Renal cortical epithelial cell (primary cell): ENCODE measurements around the gene PCDHGC4. TPM values are rescaled to one million over a fixed set of nuclear protein-coding genes. Genes with fewer than 3 reads are reported as not detected.

Experiments used
- DNase-seq: peaks from one replicate; pipeline ENCODE4 v3.0.0-alpha.2; 2011; ENCODE audit warnings: low read depth
- total RNA-seq: library from RNA; depleted of rRNA; stranded (reverse); fragments of >200 nt; gene quantifications from 2 replicates; pipeline ENCODE4 v1.2.3, GENCODE V29; 2014

PCDHGC4 gene
- total RNA-seq, 1 donor from 2014 or later = 1.1 TPM

DNA sequence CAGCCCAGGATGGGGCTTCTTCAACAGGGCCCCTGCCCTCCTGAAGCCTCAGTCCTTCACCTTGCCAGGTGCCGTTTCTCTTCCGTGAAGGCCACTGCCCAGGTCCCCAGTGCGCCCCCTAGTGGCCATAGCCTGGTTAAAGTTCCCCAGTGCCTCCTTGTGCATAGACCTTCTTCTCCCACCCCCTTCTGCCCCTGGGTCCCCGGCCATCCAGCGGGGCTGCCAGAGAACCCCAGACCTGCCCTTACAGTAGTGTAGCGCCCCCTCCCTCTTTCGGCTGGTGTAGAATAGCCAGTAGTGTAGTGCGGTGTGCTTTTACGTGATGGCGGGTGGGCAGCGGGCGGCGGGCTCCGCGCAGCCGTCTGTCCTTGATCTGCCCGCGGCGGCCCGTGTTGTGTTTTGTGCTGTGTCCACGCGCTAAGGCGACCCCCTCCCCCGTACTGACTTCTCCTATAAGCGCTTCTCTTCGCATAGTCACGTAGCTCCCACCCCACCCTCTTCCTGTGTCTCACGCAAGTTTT lies 27.6 kb downstream of the PCDHGC4 start:
- DNase-seq = peak; percentile 56

DNA sequence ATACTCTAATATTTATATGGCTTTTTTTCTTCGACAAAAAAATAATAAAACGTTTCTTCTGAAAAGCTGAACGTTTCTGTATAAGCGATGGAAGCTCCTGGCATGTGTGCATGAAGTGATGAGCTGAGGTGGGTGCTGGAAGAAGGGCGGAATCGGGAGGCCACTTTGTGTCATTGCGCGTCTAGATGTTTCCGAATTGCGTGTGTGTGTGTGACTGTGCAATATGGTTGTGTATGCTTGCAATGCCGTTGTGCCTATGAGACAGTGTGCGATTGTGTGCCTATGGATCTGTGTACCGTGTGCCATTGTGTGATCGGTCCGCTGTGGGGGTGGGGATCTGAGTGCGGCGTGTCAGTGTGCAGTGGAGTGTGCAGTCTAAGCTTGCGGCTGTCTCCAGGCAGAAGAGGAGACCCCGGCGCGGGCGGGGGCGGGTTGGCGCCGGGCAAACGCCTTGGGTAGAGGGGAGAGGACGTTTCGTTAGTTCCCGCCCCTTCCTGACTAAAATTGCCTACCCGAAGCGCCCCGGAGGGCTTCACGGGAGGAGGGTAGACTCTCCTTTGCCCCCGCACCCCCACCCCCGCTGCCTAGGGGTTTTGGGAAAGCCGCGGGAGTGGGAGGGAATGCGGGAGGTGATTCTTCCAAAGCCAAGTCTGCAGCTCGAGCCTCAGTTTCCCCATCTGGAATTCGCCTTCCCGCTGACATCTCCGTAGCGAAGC lies 28.2 kb downstream of the PCDHGC4 start:
- DNase-seq = no peak

DNA sequence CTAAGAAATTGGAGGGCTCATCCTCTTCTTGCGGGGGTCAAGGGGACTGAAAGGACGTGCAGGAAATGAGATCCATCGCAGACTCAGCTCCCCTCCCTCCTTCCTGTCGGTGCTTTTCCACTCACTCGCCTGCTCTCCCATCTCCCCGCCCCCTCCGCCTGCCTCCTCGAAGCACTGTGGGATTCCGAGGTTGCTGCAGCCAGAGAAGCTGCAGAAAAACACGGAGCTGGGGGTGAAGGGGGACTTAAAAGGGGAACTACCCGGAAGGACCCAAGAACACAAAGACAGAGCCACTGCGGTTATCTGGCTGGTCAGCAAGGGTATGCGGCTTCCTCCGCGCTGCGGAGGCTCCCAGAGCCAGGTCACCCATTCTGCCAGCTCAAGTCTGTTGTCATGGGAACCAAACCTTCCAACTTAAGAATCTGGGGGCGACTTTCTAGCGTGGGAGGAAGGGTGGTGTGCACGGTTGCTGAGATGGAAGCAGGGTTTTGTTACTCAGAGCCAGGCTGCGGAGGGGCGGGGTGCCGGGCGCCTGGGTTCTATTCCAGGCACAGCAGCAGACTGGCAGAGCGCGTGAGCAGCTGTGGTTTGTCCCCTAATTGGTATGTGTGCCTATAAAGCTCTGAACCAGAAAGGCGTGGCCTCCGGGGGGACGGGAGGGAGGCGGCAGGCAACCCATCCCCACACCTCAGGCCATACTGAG lies 28.9 kb downstream of the PCDHGC4 start:
- DNase-seq = peak; percentile 95

DNA sequence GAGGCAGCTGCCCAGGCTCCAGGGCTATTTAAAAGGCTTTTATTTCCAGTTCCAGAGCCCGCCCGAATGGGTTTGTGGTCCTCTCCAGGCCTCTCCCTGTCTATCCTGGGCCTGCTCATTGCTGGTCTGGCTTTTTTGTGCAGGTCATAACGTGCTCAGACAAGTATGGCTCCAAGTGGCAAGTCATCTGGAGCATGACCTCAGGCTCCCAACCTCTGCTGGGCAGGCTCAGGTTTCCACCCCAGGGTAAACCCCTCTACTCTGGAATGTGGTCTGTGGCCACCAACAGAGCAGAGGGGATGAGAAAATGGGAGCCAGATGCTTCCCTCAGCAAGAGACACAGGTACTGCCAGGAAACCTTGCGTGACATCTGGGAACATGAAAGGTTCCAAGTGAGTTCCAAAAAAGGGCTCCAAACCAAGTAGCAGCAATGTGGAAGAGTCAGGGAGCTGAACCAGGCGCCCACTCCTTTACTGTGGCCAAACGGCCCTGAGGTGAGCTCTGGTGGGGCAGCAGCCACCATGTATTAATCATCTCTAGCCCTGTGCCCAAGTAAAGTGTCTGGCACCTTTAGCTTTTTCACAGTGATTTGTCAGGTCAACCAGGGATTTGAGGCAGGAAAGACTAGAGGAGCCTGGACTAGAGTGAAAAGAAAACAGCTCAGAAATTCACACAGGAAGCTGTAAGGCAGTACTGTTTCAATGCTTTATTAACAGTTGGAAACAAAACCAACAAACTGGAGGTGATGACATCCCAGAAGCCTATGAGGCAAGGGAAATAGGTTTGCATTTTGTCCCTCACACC lies 29.7 kb downstream of the PCDHGC4 start:
- DNase-seq = peak; percentile 64

DNA sequence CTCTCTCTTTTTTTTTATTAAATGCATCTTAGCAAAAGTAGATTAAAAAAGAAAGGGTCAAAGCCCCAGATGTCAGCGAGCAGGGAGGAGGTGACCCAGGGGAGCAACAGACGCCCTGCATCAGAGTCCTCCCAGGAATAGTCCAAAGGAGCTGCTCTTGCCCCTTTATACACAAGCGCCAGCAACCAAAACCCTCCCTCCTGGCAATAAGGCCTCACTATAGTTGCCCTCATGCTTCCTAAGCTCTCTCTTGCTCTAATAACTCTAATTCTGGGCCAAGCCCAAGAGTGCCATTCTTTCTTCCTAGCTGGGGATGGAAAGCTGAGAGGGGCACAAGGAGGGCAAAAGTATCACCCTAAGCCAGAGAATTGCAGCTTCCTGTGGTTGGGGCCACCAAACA lies 30.3 kb downstream of the PCDHGC4 start:
- DNase-seq = no peak

DNA sequence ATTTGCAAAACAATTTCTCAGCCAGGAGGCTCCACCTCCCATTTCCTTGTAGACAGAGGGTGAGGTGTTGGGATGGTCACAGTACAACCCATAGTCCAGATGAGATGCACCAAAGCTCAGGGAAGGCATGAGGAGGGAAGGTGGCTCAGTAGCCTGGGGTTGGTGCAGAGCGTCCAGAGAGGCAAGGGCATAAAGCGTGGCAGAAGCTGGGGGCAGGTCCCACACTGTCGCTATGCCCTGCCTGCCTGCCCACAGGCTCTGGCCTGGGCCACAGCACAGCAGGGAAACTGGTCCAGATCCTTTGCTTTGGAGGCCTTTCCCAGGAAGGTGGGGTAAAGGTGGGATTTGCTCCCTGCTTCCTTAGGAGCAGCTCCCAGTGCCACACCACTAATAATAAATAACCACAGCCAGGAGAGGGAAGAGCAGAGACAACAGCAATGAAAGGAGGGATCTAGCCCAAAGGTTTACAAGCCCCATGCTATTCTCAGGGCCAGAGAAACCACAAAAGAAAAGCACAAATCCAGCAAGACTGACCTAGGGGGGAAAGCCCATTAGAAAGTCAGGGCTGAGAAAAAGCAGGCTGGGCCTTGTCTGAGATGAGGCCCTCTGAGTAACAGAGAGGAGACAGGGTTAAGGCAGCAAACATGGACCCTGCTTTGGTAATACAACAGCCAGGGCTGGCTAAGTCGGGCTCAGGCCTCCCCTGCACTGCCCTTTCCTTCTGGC lies 31.3 kb downstream of the PCDHGC4 start:
- no peak for DNase-seq

DNA sequence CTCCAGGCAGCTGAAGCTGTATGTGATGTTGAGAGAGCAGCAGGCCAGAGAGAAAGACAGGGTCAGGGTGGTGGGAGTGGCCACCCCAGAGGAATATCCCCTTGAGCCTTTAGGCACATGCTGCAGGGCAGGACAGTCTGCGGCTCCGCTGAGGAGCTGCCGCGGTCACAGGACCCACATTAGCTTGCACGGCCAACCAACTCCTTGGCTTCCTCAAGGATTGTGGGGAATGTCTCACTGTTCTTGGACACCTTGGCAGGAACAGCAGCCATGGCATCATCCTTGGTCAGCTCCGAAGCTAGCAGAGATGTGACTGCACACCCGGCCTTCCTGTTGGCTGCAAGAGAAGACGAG lies 31.8 kb downstream of the PCDHGC4 start:
- no peak for DNase-seq

DNA sequence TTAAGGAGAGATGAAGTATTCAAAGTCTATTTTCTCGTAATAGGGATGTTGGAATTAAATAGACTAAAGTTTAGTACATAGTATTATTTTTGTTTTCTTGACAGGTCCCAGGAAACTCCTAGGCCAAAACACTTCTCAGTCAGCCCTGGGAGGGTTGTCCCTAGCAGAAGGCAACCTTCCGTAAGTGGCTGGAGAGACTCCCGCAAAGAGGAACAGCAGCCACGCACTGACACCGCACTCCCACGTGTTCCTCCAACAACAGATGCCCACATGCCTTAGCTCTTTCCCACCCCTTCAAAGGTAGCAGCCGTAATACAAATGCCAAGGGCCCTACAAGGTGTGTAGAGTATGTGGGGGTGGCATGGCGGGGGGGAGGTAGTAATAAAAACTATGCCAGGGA lies 32.5 kb downstream of the PCDHGC4 start:
- DNase-seq = no peak

DNA sequence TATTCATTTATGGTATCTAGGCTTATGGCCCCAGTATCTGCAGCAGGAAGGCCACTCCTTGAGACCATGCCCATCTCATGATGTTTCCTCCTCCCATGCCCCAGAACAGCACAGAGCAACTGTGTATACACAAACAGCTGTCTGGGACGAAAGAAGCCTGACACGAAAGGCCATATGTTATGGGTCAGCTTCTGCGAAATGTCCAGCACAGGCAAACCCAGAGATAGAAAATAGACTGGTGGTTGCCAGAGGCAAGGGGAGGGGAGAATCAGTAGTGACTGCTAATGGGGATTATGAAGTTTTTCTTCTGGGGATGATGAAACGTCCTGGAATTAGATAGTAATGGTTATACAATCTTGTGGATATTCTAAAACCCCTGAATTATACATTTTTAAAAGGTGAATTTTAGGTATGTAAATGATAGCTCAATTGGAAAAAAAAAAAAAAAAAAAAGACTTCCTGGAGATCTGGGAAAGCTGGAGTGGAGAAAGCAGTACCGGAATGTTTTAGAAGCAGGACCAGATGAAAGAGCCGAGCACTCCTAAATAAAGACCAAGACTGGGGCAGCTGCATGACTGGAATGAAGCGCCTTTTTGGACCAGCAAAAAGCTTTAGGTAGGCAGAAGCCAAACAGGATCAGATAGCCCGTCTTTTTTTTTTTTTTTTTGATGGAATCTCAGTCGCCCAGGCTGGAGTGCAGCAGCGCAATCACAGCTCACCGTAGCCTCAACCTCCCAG lies 33.2 kb downstream of the PCDHGC4 start:
- no peak for DNase-seq

DNA sequence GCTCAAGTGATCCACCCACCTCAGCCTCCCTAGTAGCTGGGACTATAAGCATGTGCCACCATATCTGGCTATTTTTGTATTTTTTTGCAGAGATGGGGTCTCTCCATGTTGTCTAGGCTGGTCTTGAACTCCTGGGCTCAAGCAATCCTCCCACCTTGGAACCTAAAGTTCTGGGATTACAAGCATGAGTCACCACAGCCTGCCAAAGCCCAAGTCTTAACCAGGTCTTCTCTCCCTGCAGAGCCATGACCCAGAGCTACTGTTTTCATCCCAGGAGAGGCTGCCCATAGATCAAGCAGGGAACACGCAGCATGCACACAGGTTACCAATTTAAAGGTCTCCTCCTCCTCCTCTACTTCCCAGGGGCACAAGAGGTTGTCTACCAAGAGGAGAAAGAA lies 33.8 kb downstream of the PCDHGC4 start:
- no peak for DNase-seq

DNA sequence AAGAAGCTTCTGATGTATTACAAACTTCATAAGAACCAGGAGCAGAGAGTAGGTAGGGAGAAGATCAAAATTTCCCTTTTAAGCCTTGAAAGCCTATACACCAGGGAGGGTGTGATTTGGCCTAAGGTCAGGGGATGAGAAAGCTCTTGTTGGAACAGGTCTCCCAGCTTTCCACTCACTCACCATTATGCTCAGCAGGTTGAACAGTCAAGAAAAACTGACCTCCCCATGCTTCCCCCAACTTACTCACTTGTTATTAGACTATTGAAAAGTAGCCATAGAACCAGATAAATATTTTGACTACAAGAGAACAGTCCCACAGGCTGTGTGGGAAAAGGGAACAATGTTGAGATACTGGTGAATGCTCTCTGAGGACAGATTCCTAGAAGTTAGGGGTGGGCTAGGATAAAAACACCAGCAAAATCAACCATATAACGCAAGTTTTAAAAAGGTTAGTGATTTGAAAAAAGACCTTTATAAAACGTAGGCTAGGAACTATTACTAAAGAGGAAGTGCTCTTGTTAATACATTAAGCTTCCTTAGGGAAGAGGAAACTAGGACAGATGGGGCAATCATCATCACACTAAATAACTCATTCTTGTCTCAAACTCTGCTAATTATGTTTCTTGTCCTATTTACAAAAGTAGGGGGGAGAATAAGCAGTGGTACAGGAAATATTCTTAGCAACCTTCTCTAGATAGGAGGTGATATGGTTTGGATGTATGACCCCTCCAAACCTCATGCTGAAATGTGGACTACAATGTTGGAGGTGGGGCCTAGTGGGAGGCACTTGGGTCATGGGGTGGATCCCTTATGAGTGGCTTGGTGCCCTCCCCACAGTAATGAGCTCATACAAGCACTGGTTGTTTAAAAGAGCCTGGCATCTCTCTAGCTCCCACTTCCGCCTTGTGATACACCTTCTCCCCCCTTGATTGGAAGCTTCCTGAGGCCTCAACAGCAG lies 35.1 kb downstream of the PCDHGC4 start:
- DNase-seq = no peak

DNA sequence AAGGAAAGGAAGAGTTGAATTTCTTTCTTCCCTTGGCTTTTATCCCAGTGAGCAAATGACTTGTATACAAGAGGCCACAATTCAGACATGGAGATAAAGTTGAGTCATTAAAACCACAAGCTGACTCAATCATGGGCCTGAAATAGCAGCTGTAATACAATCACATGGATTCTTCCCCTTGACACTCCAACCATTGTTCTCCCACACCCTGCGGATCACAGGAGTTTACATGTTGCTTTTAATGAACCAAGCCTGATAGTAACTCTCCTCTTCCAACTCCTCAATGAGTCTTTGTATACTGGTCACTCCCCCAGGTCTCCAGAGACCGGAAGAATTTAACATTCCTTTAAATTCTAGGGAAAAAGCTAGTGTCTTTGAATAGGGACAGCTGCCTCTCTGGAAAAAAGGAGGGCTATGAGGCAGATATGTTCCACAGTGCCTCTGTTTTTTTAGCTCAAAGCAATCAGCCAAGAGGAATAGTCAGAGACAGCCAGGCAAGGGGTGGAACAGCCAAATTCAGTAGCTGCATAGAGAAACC lies 36.5 kb downstream of the PCDHGC4 start:
- peak; percentile 100 for DNase-seq

DNA sequence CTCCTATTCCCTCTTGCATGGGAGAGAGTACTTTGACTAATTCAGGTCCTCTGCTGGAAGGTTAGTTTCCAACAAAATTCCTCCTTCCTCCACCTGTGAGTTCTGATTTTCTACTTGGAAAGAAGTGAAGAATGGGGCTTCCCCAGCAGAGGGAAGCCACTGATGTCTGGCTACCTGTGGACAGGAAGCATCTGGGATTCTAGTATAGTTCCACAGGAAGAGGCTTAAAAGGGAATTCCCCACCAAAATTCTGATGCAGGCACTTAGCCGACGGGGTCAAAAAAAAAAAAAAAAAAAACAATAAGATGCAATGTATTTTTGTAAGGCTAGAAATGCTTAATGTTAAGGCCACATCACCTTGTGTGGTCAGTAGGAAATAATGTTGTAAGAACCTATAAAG lies 37.5 kb downstream of the PCDHGC4 start:
- no peak for DNase-seq

DNA sequence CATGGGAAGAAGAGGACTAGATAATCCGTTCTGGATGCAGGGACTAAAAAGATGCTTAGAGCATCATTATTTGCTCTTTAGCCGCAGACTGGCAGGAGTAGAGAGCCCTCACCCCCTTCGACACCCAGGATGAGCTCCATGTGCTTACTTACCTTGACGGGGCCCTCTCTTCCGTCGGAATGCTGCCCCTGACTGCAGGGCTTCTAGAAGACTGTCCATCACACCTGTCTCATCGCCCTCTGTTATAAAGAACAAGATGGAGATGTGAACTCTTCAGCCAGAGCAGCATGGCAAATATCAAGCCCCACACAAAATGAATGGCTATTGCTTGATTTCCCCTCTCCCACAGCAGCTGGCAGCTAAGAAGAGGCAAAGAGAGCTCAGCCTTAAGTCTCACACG lies 39.2 kb downstream of the PCDHGC4 start:
- DNase-seq = no peak

DNA sequence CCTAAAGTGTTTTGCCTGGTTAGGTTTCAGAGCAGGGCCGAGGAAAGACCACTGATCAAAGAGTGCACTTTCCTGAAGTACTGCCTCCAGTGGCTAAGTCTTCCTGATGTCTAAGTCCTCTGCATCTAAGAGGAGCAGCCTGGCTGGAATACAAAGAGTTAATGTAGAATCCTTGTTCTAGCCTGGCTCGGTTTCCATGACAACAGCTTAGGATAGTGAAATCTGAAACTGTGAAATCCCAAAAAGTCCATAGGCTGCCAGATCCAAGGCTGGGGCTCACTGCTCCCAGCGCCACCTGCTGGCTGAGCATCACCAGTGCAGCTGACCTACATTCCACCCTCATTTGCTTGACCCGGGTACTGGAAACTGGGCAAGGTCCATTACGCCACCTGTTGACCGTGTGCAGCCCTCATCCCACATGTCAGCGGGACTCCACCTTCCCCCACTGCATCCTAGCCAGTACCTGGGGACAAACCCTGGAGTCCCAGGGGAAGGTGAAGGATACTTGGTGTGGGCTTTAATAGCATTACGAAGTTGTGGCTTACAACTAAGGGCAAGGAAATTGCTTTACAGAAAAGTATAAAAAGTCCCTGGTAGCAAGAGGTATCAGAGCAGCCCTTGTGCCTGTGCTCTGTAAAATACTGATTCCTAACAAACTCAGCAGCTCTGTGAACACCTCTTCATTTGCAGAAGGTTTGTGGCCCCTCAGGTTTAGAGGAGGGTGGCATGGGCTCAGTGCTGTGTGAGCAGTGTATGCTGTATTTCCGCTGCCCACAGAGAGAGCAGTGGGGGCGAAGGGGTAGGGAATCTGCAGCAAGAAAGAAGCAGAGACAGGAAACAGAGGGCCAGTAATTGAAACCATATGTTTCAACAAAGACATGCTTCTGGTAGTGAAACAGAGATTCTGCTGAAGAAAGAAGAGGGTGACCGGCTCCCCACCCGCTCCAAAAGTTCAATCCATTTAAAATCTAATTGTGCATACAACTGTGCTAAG lies 40.1 kb downstream of the PCDHGC4 start:
- DNase-seq = peak; percentile 88

DNA sequence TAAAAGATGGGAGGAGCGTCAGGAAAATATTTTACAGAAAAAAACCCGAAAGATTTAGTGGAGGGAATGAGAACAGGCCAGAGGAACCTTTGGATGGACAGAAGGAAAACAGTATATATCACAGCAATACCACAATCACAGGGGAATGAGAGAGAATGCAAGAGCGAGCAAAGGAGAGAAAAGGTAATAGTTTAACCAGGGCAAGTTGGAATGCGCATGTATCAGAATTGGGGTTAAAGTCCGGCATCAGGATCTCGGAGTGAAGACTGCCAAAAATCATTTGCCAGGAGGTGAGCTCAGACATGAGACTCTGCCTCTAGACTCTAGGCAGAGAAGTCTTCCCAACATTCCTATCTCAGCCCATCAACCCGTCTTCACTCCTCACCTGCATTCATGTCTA lies 40.8 kb downstream of the PCDHGC4 start:
- peak; percentile 56 for DNase-seq

DNA sequence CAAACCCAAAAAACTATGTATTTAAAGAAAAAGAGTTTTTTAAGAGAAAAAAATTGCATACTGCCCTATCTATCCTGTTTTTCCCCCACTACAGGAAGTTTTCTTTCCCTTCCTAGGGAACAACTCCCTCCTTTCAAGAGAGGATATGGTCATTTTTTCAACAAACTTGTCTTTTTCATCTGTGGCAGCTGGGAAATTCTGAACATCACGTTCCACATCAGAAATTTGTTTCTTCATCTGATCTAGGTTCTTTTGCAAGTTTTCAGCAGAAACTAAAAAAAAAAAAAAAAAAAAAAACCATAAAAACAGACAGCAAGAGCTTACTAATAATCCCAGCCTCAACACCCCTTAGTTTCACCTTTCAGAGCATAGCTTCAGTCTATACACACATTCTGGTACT lies 42.6 kb downstream of the PCDHGC4 start:
- no peak for DNase-seq

DNA sequence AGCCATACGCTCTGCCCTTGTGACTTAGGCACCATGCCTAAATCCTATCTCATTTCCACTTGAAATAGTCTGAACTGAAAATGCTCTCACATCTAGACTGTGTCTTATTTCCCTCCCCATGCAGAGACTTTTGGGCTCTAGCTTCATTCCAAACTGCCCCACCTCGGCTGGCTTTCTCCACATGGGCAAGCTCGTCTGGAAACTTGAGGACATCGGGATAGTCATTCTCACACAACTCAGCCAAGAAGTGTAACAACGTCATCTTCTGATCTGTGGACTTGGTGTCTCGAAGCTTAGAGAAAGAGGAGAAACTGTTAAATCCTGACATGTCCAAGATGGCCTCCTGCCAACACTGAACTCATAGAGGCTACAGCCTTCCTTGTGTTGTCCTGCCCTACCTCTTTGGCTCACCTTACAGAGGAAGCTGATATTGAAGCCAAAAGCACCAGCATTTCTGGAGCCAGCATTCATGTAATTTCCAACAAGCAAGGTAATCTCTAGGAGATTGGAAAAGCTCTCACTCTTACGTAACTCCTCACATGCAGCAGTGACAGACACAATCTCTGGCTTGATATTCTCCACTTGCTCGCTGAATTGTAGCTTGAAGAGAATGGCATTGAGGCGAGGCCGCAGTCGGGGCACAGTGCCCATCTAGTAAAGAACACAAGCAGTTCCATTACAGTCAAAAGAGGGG lies 43.6 kb downstream of the PCDHGC4 start:
- DNase-seq = no peak
